Trophoblast cell (in vitro differentiated cells and primary cell): Measurements from ENCODE around the gene DPP8.

ENCODE experiments used
- DNase-seq, 2 donors: peaks; one replicate each; pipeline ENCODE4 v3.0.0-alpha.2; 2016
- H2AFZ ChIP-seq: 2 replicates; pipeline ENCODE4 v1.6.1; 2013; ENCODE audit warnings: low read length, moderate library complexity, mild to moderate bottlenecking; ENCODE audit not compliant: insufficient read depth, poor library complexity
- H2AK5ac ChIP-seq: 2 replicates; pipeline ENCODE4 v1.6.1; 2013; ENCODE audit warnings: mild to moderate bottlenecking, low read length
- H2BK120ac ChIP-seq: 2 replicates; pipeline ENCODE4 v1.6.1; 2013; ENCODE audit warnings: low read length, mild to moderate bottlenecking, moderate library complexity; ENCODE audit not compliant: insufficient read depth, poor library complexity
- H2BK12ac ChIP-seq: 2 replicates; pipeline ENCODE4 v1.6.1; 2013; ENCODE audit warnings: mild to moderate bottlenecking, low read length, moderate library complexity
- H2BK5ac ChIP-seq: 2 replicates; pipeline ENCODE4 v1.6.1; 2013; ENCODE audit warnings: low read length, low read depth, moderate library complexity, mild to moderate bottlenecking; ENCODE audit not compliant: poor library complexity
- H3K14ac ChIP-seq: 2 replicates; pipeline ENCODE4 v1.6.1; 2013; ENCODE audit warnings: mild to moderate bottlenecking, low read length
- H3K18ac ChIP-seq: 2 replicates; pipeline ENCODE4 v1.6.1; 2013; ENCODE audit warnings: mild to moderate bottlenecking, low read length
- H3K23ac ChIP-seq: 2 replicates; pipeline ENCODE4 v1.6.1; 2013; ENCODE audit warnings: low read length
- H3K27ac ChIP-seq: 2 replicates; pipeline ENCODE4 v1.5.1; 2013; ENCODE audit warnings: low read depth, mild to moderate bottlenecking, inconsistent platforms, low read length, moderate library complexity
- H3K27me3 ChIP-seq: 2 replicates; pipeline ENCODE4 v1.6.1; 2013; ENCODE audit warnings: inconsistent platforms, mild to moderate bottlenecking, low read length, moderate library complexity; ENCODE audit not compliant: insufficient read depth
- H3K36me3 ChIP-seq, 2 experiments: 1 replicate in 1 of 2; 2 replicates in 1 of 2; pipeline ENCODE4 v1.6.1; 2013; ENCODE audit warnings: low read length in 2 of 2, mild to moderate bottlenecking in 2 of 2, moderate library complexity in 1 of 2; ENCODE audit not compliant: insufficient read depth in 2 of 2, control insufficient read depth in 1 of 2
- H3K4ac ChIP-seq: 2 replicates; pipeline ENCODE4 v1.6.1; 2013; ENCODE audit warnings: low read depth, mild to moderate bottlenecking, low read length, moderate library complexity
- H3K4me1 ChIP-seq, 2 experiments: 1 replicate in 1 of 2; 2 replicates in 1 of 2; pipeline ENCODE4 v1.6.1; 2013; ENCODE audit warnings: low read length in 2 of 2, mild to moderate bottlenecking in 2 of 2, moderate library complexity in 1 of 2; ENCODE audit not compliant: insufficient read depth in 2 of 2, control insufficient read depth in 1 of 2
- H3K4me2 ChIP-seq: 2 replicates; pipeline ENCODE4 v1.6.1; 2013; ENCODE audit warnings: inconsistent platforms, mild to moderate bottlenecking, low read length, moderate library complexity
- H3K4me3 ChIP-seq: 2 replicates; pipeline ENCODE4 v1.5.1; 2013; ENCODE audit warnings: mild to moderate bottlenecking, low read depth, low read length, inconsistent platforms
- H3K79me1 ChIP-seq: one replicate; pipeline ENCODE4 v1.6.1; 2013; ENCODE audit warnings: low read length
- H3K79me2 ChIP-seq: 2 replicates; pipeline ENCODE4 v1.6.1; 2013; ENCODE audit warnings: low read length, mild to moderate bottlenecking; ENCODE audit not compliant: control insufficient read depth, insufficient read depth, poor library complexity
- H3K9ac ChIP-seq: 2 replicates; pipeline ENCODE4 v1.6.1; 2013; ENCODE audit warnings: mild to moderate bottlenecking, low read length
- H3K9me3 ChIP-seq: 2 replicates; pipeline ENCODE4 v1.6.1; 2013; ENCODE audit warnings: low read depth, mild to moderate bottlenecking, control low read depth, inconsistent platforms, low read length; ENCODE audit not compliant: insufficient read depth
- H4K12ac ChIP-seq: 2 replicates; pipeline ENCODE4 v1.6.1; 2013; ENCODE audit warnings: low read depth, mild to moderate bottlenecking, low read length, moderate library complexity
- H4K8ac ChIP-seq: 2 replicates; pipeline ENCODE4 v1.6.1; 2013; ENCODE audit warnings: low read depth, mild to moderate bottlenecking, low read length, moderate library complexity
- H4K91ac ChIP-seq: one replicate; pipeline ENCODE4 v1.6.1; 2013; ENCODE audit warnings: low read depth, mild to moderate bottlenecking, low read length, moderate library complexity
- WGBS: extraction: QIAGEN DNeasy Blood & Tissue Kit; methylation state at CpG from one replicate; pipeline ENCODE4 v1.1.7; 2013; ENCODE audit warnings: missing lambda C conversion rate; ENCODE audit not compliant: insufficient read length, insufficient coverage; ENCODE audit errors: extremely low coverage; 5-methylcytosine and 5-hydroxymethylcytosine counted together

DPP8 gene

DNA sequence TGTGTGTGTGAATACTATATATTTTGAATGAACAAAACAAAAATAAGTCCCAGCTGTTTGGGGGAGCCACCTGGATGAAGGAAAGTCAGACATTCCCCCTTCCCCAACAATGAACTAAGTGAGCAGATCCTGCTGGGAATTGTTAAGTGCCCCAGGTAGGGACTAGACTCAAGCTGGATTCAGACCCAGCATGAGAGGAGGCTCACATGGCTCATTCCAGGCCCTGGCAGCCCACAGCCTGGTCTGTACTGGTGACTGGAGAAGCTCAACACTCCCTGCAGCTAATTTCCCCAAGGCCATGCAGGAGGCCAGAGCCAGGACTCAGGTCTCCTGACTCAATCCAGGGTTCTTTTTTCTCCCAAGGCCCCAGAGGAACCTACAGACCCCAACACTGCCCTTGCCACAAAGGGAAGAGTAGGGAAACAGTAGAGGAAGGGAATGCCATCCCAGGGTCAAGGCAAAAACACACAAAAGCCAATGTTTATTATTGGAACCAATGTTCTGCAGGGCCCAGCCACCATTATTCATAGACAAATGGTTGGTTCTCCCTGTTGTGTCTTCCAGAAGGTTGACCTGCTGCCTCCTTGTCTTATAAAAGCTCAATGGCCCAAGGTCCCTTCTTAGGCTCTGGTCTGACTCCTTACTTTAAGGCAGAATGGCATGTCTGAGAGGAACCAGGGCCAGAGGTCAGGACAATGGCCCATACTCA lies 104.3 kb downstream of the DPP8 start:
- Histone ChIP-seq H3K9ac (no peak overlapping the region), H3K79me2 (no peaks in the 10 kb centered on the region), H3K4me1 (peaks cover 3 to 6% of the 10 kb centered on the region in 2 experiments), H3K79me1 (no peaks in the 10 kb centered on the region), H2BK5ac (no peak overlapping the region), H3K4me2 (no peak overlapping the region), H3K18ac (no peak overlapping the region), H3K36me3 (no peaks in the 10 kb centered on the region), H3K14ac (no peak overlapping the region), H2AFZ (no peak overlapping the region), H2BK120ac (no peak overlapping the region), H4K12ac (no peak overlapping the region), H3K23ac (no peak overlapping the region), H3K4me3 (no peak overlapping the region), H4K8ac (no peak overlapping the region), H2AK5ac (no peak overlapping the region), H3K9me3 (no peaks in the 10 kb centered on the region), H4K91ac (no peak overlapping the region), H2BK12ac (no peak overlapping the region), H3K27ac (no peak overlapping the region), H3K27me3 (no peaks in the 10 kb centered on the region), H3K4ac (no peak overlapping the region)
- no peak for DNase-seq

DNA sequence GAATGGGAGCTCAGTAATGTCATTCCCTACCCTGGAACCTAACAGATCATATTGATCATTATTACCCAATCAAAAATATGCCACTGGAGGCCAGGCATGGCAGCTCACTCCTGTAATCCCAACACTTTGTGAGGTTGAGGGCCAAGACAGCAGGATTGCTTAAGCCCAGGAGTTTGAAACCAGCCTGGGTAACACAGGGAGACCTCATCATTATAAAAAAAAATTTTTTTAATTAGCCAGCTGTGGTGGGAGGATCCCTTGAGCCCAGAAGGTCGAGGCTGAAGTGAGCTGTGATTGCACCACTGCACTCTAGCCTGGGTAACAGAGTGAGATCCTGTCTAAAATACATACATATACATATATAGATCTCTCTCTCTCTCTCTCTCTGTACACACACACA lies 104.9 kb downstream of the DPP8 start:
- Histone ChIP-seq H3K9ac (no peak overlapping the region), H2AFZ (no peak overlapping the region), H4K8ac (no peak overlapping the region), H3K9me3 (no peaks in the 10 kb centered on the region), H3K4me2 (no peak overlapping the region), H2BK5ac (no peak overlapping the region), H3K18ac (no peak overlapping the region), H3K36me3 (no peaks in the 10 kb centered on the region), H2AK5ac (no peak overlapping the region), H3K23ac (no peak overlapping the region), H4K91ac (no peak overlapping the region), H3K79me2 (no peaks in the 10 kb centered on the region), H4K12ac (no peak overlapping the region), H3K14ac (no peak overlapping the region), H2BK120ac (no peak overlapping the region), H3K4ac (no peak overlapping the region), H3K79me1 (no peaks in the 10 kb centered on the region), H3K27me3 (no peaks in the 10 kb centered on the region), H3K27ac (no peak overlapping the region), H3K4me1 (peaks cover 3 to 6% of the 10 kb centered on the region in 2 experiments), H2BK12ac (no peak overlapping the region), H3K4me3 (no peak overlapping the region)
- WGBS: no CpG with 5 or more reads among the region's 1 CpG
- no peak for DNase-seq

DNA sequence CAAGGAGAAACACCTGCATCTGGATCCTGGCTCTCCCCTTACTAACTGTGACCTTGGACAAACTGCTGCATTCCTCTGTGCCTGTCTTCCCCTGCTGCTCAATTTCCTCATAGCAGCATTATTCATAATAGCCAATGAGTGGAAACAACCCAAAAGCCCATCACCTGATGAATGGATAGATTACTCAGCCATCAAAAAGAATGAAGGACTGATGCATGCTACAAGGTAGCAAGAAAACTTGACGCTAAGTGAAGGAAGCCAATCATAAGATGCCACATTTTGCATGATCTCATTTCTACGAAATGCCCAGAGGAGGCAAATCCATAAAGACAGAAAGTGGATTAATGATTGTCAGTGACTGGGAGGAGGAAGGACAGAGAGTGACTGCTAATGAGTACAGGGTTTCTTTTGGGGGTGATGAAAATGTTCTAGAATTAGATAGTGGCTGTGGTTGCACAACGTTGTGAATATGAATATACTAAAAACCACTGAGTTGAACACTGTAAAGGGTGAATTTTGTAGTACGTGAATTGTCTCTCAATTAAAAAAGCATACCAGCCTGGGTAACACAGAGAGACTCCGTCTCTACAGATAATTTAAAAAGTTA lies 105.9 kb downstream of the DPP8 start:
- no peak overlapping the region for H3K27ac ChIP-seq
- H3K18ac ChIP-seq: no peak overlapping the region
- H2BK120ac ChIP-seq: no peak overlapping the region
- H2BK5ac ChIP-seq: no peak overlapping the region
- H3K9me3 ChIP-seq: no peaks in the 10 kb centered on the region
- no peak overlapping the region for H3K9ac ChIP-seq
- H2BK12ac ChIP-seq: no peak overlapping the region
- no peak overlapping the region for H3K4me3 ChIP-seq
- H3K27me3 ChIP-seq: no peaks in the 10 kb centered on the region
- H3K79me1 ChIP-seq: no peaks in the 10 kb centered on the region
- H2AK5ac ChIP-seq: no peak overlapping the region
- no peak overlapping the region for H4K8ac ChIP-seq
- H2AFZ ChIP-seq: no peak overlapping the region
- H3K4me2 ChIP-seq: no peak overlapping the region
- no peak overlapping the region for H4K91ac ChIP-seq
- H3K14ac ChIP-seq: no peak overlapping the region
- H3K79me2 ChIP-seq: no peaks in the 10 kb centered on the region
- H3K23ac ChIP-seq: no peak overlapping the region
- no CpG with 5 or more reads among the region's 5 CpGs for WGBS
- H3K4me1 ChIP-seq: peaks cover 3 to 4% of the 10 kb centered on the region in 2 experiments
- no peak overlapping the region for H3K4ac ChIP-seq
- H4K12ac ChIP-seq: no peak overlapping the region
- no peak for DNase-seq
- no peaks in the 10 kb centered on the region for H3K36me3 ChIP-seq

DNA sequence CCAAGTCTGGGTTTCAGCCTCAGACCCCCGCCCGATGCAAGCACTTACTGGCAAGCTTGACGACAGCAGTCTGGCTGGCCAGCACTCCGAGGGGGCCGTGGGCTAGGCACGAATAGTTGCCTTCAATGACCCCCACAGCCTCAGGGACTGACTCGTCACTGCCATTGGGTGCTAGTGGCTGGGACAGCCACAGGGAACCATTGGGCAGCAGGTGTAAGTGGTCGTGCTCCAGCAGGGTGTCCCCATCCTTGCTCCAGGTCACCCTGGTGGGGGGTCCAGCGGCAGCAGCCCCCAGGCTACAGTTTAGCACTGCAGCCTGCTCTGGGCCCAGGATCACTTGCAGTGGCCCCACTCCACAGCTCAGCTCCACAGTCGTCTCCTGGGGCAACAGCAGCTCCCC lies 106.5 kb downstream of the DPP8 start:
- Histone ChIP-seq H3K36me3 (no peaks in the 10 kb centered on the region), H2AFZ (no peak overlapping the region), H3K27me3 (no peaks in the 10 kb centered on the region), H3K4ac (no peak overlapping the region), H3K9me3 (no peaks in the 10 kb centered on the region), H3K14ac (no peak overlapping the region), H2AK5ac (no peak overlapping the region), H3K4me1 (peaks cover 3 to 4% of the 10 kb centered on the region in 2 experiments), H3K4me2 (no peak overlapping the region), H3K79me1 (no peaks in the 10 kb centered on the region), H4K8ac (no peak overlapping the region), H3K23ac (no peak overlapping the region), H2BK5ac (no peak overlapping the region), H4K12ac (no peak overlapping the region), H3K9ac (no peak overlapping the region), H4K91ac (no peak overlapping the region), H3K18ac (no peak overlapping the region), H2BK12ac (no peak overlapping the region), H3K4me3 (no peak overlapping the region), H2BK120ac (no peak overlapping the region), H3K27ac (no peak overlapping the region), H3K79me2 (no peaks in the 10 kb centered on the region)
- no CpG with 5 or more reads among the region's 10 CpGs for WGBS
- DNase-seq: no peak
